ENCODE results near the gene PPP3CA. TPM values are rescaled to one million over a fixed set of nuclear protein-coding genes. Genes with fewer than 3 reads are reported as not detected.

PPP3CA gene
- total and polyA plus RNA-seq, 2 of the 13 experiments (the other 11 are each of a cell fraction or from before 2014, with no cell fraction given), result 4.8 to 13.2 TPM

GRCh38 chr4:101114936-101115372 is 232.4 kb downstream of the PPP3CA start (continued):
- TF ChIP-seq, protein P1, sequence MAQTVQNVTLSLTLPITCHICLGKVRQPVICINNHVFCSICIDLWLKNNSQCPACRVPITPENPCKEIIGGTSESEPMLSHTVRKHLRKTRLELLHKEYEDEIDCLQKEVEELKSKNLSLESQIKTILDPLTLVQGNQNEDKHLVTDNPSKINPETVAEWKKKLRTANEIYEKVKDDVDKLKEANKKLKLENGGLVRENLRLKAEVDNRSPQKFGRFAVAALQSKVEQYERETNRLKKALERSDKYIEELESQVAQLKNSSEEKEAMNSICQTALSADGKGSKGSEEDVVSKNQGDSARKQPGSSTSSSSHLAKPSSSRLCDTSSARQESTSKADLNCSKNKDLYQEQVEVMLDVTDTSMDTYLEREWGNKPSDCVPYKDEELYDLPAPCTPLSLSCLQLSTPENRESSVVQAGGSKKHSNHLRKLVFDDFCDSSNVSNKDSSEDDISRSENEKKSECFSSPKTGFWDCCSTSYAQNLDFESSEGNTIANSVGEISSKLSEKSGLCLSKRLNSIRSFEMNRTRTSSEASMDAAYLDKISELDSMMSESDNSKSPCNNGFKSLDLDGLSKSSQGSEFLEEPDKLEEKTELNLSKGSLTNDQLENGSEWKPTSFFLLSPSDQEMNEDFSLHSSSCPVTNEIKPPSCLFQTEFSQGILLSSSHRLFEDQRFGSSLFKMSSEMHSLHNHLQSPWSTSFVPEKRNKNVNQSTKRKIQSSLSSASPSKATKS (CRISPR knock-in tag; IDR thresholded peaks at IDR 0.05), result no peak
- no peak for TF ChIP-seq NR0B2 (CRISPR knock-in tag; IDR thresholded peaks at IDR 0.05)
- TF ChIP-seq ELF1 (CRISPR knock-in tag; IDR thresholded peaks at IDR 0.05), result no peak
- TF ChIP-seq HNF4G (IDR thresholded peaks at IDR 0.05; ENCODE audit: borderline replicate concordance, low read depth, low read length), result peak; percentile 32; the same call in 1 of the 2 replicates
- TF ChIP-seq HNF4G (CRISPR knock-in tag; IDR thresholded peaks at IDR 0.05; ENCODE audit: borderline replicate concordance, low read depth), result no peak
- peak; percentile 54; the same call in 1 of the 2 replicates for TF ChIP-seq ZNF792 (CRISPR knock-in tag; IDR thresholded peaks at IDR 0.05)
- TF ChIP-seq BRCA1 (CRISPR knock-in tag; IDR thresholded peaks at IDR 0.05), result no peak
- no peak for TF ChIP-seq SMAD3 (CRISPR knock-in tag; IDR thresholded peaks at IDR 0.05)
- TF ChIP-seq, protein P2, sequence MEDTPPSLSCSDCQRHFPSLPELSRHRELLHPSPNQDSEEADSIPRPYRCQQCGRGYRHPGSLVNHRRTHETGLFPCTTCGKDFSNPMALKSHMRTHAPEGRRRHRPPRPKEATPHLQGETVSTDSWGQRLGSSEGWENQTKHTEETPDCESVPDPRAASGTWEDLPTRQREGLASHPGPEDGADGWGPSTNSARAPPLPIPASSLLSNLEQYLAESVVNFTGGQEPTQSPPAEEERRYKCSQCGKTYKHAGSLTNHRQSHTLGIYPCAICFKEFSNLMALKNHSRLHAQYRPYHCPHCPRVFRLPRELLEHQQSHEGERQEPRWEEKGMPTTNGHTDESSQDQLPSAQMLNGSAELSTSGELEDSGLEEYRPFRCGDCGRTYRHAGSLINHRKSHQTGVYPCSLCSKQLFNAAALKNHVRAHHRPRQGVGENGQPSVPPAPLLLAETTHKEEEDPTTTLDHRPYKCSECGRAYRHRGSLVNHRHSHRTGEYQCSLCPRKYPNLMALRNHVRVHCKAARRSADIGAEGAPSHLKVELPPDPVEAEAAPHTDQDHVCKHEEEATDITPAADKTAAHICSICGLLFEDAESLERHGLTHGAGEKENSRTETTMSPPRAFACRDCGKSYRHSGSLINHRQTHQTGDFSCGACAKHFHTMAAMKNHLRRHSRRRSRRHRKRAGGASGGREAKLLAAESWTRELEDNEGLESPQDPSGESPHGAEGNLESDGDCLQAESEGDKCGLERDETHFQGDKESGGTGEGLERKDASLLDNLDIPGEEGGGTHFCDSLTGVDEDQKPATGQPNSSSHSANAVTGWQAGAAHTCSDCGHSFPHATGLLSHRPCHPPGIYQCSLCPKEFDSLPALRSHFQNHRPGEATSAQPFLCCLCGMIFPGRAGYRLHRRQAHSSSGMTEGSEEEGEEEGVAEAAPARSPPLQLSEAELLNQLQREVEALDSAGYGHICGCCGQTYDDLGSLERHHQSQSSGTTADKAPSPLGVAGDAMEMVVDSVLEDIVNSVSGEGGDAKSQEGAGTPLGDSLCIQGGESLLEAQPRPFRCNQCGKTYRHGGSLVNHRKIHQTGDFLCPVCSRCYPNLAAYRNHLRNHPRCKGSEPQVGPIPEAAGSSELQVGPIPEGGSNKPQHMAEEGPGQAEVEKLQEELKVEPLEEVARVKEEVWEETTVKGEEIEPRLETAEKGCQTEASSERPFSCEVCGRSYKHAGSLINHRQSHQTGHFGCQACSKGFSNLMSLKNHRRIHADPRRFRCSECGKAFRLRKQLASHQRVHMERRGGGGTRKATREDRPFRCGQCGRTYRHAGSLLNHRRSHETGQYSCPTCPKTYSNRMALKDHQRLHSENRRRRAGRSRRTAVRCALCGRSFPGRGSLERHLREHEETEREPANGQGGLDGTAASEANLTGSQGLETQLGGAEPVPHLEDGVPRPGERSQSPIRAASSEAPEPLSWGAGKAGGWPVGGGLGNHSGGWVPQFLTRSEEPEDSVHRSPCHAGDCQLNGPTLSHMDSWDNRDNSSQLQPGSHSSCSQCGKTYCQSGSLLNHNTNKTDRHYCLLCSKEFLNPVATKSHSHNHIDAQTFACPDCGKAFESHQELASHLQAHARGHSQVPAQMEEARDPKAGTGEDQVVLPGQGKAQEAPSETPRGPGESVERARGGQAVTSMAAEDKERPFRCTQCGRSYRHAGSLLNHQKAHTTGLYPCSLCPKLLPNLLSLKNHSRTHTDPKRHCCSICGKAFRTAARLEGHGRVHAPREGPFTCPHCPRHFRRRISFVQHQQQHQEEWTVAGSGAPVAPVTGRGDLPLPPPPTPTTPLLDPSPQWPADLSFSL (CRISPR knock-in tag; IDR thresholded peaks at IDR 0.05), result peak; percentile 36; the same call in 1 of the 2 replicates
- TF ChIP-seq SP140L (CRISPR knock-in tag; IDR thresholded peaks at IDR 0.05; ENCODE audit: borderline replicate concordance), result no peak
- TF ChIP-seq ZSCAN31 (CRISPR knock-in tag; IDR thresholded peaks at IDR 0.05; ENCODE audit: low read depth), result no peak
- no peak for TF ChIP-seq GABPB1 (CRISPR knock-in tag; IDR thresholded peaks at IDR 0.05)
- peak; percentile 39; the same call in 1 of the 2 replicates for TF ChIP-seq REPIN1 (CRISPR knock-in tag; IDR thresholded peaks at IDR 0.05; ENCODE audit: borderline replicate concordance, low read depth)
- peak; percentile 59; the same call in 1 of the 2 replicates for TF ChIP-seq ZBTB37 (CRISPR knock-in tag; IDR thresholded peaks at IDR 0.05)
- TF ChIP-seq ZNF570 (CRISPR knock-in tag; IDR thresholded peaks at IDR 0.05; ENCODE audit: borderline replicate concordance), result no peak
- TF ChIP-seq SOX5 (CRISPR knock-in tag; IDR thresholded peaks at IDR 0.05; ENCODE audit: borderline replicate concordance), result peak; percentile 98
- TF ChIP-seq, protein P3, sequence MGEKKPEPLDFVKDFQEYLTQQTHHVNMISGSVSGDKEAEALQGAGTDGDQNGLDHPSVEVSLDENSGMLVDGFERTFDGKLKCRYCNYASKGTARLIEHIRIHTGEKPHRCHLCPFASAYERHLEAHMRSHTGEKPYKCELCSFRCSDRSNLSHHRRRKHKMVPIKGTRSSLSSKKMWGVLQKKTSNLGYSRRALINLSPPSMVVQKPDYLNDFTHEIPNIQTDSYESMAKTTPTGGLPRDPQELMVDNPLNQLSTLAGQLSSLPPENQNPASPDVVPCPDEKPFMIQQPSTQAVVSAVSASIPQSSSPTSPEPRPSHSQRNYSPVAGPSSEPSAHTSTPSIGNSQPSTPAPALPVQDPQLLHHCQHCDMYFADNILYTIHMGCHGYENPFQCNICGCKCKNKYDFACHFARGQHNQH (CRISPR knock-in tag; IDR thresholded peaks at IDR 0.05), result 0 out of 2 replicates have a peak, but pooled peaks have one; percentile 42
- TF ChIP-seq MAFK (conservative IDR thresholded peaks at IDR 0.05 in 1 of 2, IDR thresholded peaks at IDR 0.05 in 1 of 2; ENCODE audit: low read length in 2 of 2), result peak; percentile 70 to 83
